HEK293T (cell line): Measurements from ENCODE around the gene CXCR2.

Source experiments
- BHLHE40 ChIP-seq: fragments of 450-650 bp; IDR thresholded peaks from 2 replicates; pipeline ENCODE4 v1.6.1; 2016; ENCODE audit warnings: mild to moderate bottlenecking, moderate library complexity, borderline replicate concordance
- CTBP1 ChIP-seq: fragments of 450-650 bp; IDR thresholded peaks from 2 replicates; pipeline ENCODE4 v1.6.1; 2016; ENCODE audit warnings: borderline replicate concordance
- ELF4 ChIP-seq: fragments of 450-650 bp; IDR thresholded peaks from 2 replicates; pipeline ENCODE4 v1.6.1; 2017; ENCODE audit warnings: antibody characterized with exemption
- FOXK2 ChIP-seq: fragments of 450-650 bp; IDR thresholded peaks from 2 replicates; pipeline ENCODE4 v1.6.1; 2016; ENCODE audit warnings: mild to moderate bottlenecking
- FOXM1 ChIP-seq: fragments of 450-650 bp; IDR thresholded peaks from 2 replicates; pipeline ENCODE4 v1.6.1; 2017; ENCODE audit warnings: mild to moderate bottlenecking, borderline replicate concordance
- HDGF ChIP-seq: fragments of 450-650 bp; IDR thresholded peaks from 2 replicates; pipeline ENCODE4 v1.6.1; 2017; ENCODE audit warnings: antibody characterized with exemption, borderline replicate concordance
- NFRKB ChIP-seq: fragments of 450-650 bp; IDR thresholded peaks from 2 replicates; pipeline ENCODE4 v1.6.1; 2016; ENCODE audit warnings: mild to moderate bottlenecking, moderate library complexity
- SP1 ChIP-seq: fragments of 450-650 bp; IDR thresholded peaks from 2 replicates; pipeline ENCODE4 v1.6.1; 2017
- SUZ12 ChIP-seq: fragments of 450-650 bp; IDR thresholded peaks from 2 replicates; pipeline ENCODE4 v1.6.1; 2016; ENCODE audit warnings: mild to moderate bottlenecking
- TARDBP ChIP-seq: fragments of 450-650 bp; IDR thresholded peaks from 2 replicates; pipeline ENCODE4 v1.6.1; 2016
- ZNF384 ChIP-seq: fragments of 450-650 bp; IDR thresholded peaks from 2 replicates; pipeline ENCODE4 v1.6.1; 2016

GRCh38 chr2:218138047-218138446 lies 12.2 kb downstream of the CXCR2 start:
- TF ChIP-seq SP1 (no peak), TARDBP (no peak), CTBP1 (no peak), NFRKB (no peak), ELF4 (no peak), HDGF (no peak), BHLHE40 (no peak), FOXM1 (no peak), ZNF384 (no peak), FOXK2 (no peak), SUZ12 (no peak)
